ENCODE data around the gene HDHD5.

The HDHD5 gene

DNA sequence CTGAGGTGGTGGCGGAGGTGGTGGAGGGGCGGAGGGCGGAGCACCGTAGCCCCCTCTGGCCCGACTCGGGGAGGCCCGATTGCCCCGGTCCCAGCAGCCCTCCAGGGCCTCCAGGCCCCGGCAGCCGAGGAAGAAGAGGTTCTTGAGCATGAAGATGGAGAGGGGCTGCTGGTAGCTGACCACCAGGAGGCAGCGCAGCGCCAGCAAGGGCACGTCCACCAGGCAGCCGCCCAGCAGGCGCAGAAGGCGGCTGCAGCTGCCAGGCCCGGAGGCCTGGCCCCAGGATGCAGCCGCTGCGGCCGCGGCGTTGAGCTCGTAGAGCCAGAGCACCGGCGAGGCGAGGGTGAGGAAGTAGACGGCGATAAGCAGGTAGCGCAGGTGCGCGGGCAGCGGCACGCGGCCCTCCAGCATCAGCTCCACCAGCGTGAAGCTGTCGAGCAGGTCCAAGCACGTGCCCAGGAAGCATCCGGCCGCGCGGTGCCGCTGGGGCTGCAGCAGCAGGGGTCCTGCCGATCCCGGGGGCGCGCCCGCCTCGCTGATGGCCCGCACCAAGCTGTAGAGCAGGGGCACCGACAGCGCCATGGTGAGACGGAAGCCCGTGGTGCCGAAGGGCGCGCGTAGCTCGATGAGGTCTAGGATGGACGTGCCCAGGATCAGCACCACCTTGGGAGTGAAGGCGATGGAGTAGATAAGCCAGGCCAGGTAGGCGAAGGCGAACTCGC, 39.4 kb downstream of the HDHD5 start:
- no peak for DNase-seq

DNA sequence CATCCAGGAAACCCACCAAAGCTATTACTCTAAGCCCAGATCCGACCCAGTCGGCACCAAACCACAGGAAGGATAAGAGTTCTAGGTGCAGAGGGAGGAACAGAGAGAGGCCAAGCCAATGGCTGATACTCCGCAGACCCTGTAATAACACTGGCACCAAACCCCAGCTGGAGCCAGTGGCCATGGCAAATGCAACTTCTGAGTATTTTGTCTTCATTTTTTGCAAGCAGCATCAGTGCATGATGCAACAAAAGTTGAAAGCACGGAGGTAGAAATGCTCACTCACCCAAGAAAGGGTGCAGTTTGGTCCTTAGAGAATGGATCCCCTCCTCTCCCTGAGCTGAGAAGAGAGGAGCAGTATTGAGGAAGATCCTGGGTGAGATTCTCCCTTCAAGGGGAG, 40.7 kb downstream of the HDHD5 start:
- no peak for DNase-seq

DNA sequence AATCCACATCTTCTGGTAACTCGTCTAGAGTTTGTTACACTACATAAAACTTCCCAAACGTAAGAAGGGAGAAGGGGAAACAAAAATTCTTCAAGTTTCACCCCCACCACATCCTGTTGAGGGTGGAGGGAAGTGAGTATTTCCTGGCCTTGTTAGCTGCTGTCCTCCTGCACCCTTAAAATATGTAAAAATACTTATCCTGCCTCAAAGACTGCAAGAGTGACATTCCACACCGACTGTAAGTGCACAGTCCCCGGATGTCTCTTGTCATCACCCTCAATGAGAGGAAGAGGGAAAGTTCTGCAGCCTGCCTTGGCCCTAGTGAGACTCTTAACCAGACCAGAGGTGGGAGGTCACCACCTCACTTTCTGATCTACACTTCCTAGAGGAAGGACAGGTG, 41.2 kb downstream of the HDHD5 start:
- no peak for DNase-seq

DNA sequence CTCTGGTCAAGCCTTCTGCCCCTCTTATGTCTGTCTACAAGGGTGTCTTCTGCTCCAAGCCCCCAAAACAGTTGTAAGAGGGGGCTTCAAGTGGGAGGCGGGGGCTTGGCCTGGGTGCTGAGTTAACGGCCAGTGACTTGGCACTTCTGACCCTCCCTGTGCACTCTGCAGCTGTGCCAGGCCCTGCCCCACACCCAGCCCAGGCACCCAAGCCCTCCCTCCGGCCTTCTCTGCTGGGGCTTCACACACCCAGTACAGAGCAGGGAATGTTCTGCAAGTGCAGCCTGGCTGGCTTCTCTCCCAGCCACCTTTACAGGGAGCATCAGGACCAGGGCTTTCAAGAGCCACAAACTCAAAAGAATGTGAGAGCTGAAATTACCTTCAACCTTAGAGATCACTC, 41.7 kb downstream of the HDHD5 start:
- DNase-seq: no peak

DNA sequence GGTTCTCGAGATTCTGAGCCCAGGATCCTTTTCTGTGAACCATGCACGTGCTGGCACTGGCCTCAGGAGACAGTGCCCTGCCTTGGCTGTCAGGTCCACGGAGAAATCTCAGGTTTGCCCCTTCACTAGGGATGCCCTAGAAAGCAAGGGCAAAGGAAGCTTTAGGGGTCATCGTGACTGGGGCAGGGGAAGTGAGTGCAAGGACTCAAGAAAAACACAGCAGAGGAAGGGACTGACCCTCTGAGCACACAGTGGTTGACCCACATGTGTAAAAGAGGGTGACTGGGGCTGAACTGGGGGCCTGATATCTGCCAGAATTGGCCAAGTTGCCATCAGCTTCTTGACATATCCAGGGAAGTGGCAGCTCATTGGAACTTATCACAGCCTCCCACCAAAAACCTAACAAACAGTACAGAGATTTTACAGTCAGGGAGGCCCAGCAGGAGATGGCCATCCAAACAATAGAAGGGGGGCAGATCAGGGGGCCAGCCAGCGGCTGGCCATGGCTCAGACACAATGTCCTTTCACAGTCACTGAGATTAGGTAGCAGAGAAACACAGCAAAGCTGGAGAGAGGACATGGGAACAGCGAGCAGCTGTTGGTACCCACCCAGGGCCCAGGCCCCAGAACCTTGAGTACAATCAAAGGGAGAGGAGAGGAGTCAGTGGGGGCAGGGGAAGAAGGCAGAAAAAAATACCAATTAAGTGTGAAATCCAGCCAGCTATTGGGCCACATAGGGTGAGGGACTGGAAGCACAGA, 42.3 kb downstream of the HDHD5 start:
- no peak for DNase-seq

DNA sequence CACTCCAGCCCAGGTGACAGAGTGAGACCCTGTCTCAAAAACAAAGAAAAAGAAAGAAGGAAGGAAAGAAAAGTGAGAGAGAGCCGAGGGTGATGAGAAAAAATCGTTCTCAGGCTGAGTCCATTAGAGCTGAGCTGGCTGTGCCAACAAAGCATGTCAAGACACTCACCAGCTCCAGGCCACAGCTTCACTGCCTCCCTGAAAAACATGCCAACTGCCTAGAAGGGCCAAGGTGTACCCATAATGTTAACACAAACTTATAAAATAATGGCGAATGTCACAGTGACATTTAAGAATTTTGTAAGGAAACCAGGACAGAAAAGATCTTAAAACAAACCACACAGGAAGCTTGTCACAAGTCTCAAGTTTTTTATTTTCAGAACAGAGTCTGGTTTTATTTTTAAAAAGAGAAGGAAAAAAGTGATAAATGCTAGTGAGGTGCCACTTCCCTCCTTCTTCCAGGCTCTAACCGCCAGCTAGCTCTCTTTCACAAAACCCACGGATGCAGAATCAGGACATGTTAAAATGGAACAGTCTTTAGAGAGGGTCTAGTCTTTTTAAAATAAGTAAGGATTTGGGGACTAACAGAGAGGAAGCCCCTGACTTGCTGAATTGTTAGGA, 43.0 kb downstream of the HDHD5 start:
- DNase-seq: no peak

DNA sequence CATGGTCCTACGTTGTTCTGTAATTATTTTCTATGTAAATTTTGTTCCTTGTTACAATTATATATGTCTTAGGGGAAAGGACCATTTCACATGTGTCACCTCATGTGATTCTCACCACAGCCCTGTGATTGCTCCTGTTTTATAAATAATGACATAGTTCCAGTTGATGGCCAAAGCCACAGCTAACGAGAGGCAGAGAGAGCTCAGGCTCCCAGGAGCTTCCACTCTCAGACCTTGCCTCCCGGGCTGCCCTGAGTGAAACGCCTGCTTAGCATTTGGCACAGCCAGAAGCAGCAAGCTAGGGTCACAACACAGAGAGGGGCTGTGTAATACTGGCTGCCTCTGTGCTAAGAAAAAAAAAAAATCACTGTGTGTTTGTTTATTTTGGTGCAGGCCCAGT, 43.8 kb downstream of the HDHD5 start:
- DNase-seq: no peak

DNA sequence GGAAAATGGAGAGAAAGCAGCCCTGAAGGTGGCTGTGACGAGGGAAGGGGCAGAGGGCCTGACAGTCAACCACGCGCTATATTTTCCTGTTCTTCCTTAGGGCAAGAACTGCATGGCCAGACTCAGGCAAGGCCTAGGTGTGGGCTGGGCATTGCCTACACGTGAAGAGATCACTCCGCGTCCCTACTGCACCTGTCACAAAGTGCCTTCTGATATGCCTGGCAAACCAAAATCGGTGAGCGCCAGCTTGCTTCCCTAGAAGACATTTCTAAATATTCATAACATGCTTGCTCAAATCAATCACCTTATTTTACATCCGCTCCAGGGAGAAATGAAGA, 44.2 kb downstream of the HDHD5 start:
- DNase-seq: no peak

DNA sequence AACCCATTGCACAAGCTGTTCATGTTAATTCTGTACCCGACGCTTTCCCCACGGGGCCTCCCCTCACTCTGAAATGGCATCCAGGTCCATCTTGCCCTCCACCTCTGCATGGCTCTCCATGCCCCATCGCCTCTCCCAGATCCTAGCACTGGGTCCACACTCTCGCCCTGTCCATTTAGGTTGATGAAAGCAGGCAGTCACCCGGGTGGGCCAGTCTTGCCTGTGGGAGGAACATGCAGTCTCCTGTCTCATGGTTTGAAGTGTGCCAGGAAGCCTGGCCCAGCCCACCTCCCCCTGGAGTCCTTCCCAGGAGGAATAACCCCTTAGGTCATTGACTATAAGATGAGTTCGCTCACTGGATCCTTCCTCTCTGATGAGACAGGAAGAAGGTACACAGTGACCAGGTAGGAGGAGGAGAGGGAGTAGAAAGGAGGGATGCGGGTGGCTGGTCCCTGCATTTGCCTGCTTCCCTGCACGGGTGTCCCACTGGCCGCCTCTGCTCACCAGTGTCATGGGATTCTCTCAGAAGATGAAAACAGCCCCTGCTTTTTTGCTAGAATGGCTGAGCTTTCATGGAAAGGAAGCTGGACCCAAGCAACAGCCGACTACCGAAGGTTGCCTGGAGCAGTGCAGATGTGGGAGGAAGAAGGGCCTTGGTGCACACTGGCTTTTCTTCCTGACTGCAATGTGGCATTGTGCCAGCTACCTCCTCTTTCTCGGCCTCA, 44.7 kb downstream of the HDHD5 start:
- DNase-seq: no peak

DNA sequence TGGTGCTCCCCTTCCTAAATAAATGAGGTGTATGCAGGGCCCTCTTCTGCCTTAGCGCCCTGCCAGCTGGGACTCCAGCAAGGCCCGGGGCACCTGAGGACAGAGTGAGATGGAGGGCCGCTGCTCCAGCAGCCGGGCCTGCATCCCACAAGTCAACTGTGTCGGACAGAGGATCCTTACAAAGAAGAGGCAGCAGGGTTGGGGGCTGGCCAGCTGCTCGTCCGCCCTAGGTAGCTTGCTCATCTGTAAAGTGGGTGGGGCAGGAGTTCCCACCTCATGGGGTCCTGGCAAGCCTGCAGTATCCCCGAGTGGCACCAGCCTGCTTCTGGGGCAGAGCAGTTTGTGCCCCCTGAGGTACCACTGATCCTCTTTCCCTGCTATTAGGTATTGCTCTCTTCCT, 45.5 kb downstream of the HDHD5 start:
- no peak for DNase-seq

DNA sequence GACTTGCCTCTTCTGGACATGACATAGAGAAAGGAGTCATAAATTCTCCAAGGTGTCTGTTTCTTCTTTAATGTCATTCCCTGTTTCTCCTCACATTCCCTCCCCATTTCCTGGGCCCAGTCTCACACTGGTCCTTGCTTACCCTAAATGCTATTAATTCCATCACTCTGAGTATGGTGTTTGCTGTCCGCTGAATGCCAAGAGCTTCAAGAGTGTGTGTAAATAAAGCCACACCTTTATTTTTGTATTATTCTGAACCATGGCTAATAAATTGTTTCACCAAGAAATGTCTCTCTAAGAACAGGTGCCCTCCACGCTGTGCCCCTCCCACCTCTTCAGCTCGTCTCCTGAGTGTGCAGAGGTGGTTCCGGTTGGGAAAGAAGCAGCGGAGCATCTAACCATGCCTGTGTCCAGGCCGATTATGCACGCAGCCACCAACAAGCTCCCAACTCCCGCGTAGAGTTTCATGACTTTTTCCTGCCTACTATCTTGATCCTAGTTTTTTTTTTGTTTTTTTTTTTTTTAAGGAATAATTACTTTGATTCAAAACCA, 46.5 kb downstream of the HDHD5 start:
- no peak for DNase-seq

DNA sequence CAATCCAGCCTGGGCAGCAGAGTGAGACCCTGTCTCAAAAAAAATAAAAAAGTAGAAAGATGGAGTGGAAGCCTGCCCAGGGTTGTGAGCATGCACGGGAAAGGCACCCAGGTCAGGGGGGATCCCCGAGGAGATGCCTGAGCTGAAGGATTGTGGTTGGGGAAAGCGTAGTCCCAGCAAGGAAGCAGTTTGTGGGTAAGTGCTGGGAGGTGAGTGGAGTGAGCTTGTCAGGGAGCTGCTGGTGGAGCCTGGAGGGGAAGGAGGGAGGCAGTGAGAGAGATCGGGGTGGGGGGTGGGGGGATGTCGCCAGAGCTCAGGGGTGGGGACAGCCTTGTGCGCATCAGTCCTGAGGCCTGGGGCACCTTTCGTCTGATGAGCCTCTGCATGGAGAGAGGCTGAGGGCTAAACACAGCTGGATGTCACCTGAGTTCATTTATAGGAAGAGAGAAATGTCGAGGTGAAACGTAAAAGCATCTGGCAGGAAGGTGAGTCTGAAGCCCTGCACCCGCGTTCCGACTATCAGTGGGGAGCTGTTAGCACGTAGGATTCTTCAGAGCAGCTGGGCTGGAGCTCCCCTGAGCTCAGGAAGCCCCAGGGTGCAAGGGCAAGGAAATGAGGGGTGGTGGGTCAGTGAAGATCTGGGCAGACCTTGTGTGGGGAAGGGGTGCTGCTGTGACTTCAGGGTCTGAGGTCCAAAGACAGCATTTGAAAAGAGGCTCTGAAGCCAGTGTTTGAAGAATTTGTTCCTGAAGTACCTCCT, 48.1 kb downstream of the HDHD5 start:
- no peak for DNase-seq

DNA sequence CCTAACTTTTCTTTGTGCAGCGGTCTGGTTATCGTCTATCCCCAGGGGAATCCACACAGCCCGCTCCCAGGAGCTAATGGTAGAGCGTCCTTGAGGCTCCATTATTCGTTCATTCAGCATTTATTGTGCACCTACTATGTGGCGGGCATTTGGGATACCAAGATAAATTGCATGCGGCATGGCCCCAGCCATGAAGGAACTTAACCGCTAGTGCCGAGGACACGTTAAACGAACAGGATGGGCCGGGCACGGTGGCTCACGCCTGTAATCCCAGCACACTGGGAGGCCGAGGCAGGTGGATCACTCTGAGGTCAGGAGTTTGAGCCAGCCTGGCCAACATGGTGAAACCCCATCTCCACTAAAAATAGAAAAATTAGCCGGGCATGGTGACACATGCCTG, 49.1 kb downstream of the HDHD5 start:
- DNase-seq: no peak

DNA sequence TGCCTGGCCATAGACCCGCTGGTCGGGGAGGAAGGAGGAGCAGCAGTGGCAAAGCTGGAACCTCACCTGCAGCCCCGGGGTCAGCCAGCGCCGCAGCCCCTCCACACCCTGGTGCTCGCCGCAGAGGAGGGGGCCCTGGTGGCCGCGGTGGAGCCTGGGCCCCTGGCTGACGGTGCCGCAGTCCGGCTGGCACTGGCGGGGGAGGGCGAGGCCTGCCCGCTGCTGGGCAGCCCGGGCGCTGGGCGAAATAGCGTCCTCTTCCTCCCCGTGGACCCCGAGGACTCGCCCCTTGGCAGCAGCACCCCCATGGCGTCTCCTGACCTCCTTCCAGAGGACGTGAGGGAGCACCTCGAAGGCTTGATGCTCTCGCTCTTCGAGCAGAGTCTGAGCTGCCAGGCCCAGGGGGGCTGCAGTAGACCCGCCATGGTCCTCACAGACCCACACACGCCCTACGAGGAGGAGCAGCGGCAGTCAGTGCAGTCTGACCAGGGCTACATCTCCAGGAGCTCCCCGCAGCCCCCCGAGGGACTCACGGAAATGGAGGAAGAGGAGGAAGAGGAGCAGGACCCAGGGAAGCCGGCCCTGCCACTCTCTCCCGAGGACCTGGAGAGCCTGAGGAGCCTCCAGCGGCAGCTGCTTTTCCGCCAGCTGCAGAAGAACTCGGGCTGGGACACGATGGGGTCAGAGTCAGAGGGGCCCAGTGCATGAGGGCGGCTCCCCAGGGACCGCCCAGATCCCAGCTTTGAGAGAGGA, 49.8 kb downstream of the HDHD5 start:
- no peak for DNase-seq

DNA sequence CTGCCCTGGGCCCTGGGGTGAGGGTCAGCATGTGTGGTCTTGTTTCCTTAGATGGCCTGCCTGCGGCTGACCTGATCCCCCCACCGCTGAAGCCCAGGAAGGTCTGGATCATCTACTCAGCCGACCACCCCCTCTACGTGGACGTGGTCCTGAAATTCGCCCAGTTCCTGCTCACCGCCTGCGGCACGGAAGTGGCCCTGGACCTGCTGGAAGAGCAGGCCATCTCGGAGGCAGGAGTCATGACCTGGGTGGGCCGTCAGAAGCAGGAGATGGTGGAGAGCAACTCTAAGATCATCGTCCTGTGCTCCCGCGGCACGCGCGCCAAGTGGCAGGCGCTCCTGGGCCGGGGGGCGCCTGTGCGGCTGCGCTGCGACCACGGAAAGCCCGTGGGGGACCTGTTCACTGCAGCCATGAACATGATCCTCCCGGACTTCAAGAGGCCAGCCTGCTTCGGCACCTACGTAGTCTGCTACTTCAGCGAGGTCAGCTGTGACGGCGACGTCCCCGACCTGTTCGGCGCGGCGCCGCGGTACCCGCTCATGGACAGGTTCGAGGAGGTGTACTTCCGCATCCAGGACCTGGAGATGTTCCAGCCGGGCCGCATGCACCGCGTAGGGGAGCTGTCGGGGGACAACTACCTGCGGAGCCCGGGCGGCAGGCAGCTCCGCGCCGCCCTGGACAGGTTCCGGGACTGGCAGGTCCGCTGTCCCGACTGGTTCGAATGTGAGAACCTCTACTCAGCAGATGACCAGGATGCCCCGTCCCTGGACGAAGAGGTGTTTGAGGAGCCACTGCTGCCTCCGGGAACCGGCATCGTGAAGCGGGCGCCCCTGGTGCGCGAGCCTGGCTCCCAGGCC, 50.6 kb downstream of the HDHD5 start:
- DNase-seq: no peak

DNA sequence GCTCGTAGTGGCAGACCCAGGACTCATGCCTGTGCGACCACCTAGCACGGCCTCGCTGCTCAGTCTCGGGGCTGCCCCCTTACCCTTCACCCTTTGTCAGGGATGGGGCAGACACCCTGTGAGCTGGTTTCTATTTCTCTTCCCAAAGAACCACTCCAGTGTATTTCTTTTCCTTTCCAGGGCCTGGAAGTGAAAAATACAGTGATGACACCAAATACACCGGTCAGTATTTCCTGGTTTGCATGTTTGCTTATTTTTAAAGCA, 51.6 kb downstream of the HDHD5 start:
- no peak for DNase-seq

DNA sequence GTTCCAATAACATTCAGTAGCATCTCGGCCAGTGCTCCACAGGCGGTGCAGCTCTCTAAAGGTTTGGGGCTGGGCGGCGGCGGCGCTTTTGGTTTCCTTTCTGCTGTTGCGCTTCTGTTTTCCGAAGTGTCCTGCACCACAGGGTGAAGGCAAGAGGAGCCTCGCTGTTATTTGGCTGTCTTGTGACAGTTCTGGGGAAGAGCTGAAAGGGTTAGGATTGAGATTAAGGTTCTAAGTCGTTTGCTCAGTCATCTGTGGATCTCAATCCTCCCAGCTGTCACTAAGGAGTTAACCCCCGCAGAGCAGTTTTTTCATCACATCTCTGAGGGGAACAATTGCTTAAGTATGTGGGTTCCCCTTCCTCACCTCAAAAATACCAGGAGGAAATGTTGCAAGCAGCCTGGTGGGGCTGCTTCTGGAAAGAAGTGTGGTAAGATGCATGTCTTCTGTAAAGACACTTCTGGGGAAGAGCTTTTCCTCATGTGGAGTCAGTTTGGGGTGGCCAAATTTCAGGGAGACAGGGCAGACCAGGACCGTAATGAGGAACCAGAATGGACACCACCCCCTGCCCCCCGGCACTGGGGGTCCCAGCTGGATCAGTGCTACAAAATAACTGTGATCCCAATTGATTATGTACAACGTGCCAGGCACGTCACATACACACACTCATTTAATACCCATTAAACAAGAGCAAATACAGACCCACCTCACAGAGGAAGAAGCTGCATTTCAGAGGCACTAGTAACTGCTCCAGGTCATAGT, 52.1 kb downstream of the HDHD5 start:
- DNase-seq: no peak

DNA sequence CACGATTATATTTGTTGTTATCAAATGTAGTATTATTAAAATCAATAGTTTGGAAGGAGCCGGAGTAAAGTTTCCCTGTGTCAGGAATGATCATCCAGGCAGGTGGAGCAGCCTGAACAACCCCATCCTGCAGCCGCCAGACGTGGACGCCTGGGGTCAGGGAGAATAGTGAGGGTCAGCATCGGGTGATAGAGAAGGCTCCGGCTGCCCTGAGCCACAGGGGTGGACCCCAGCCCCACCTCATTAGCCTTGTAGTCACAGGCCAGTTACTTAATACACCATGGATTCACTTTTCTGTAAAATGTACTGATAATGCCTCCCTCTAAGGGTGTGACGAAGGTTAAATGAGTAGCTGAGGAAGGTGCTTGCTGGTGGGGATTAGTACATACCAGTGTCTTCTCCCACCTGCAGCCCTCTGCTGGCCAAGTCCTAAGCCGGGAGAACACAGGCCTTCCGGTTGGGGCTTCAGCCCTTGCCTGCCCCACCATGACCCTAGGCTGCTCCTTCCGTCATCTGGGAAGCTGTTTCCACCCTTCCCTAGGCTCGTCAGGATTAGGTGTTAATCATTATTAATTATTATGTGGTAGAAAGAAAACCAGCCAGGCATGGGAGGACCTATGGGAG, 52.8 kb downstream of the HDHD5 start:
- DNase-seq: no peak
